ENCODE results near the gene DOCK3. TPM values are rescaled to one million over a fixed set of nuclear protein-coding genes. Genes with fewer than 3 reads are reported as not detected.
A peak's percentile ranks its signal among the peaks of the same experiment; 100 is the strongest.

The DOCK3 gene
- total RNA-seq, 1 donor from 2014 or later, result 21.0 TPM

- no peak for TF ChIP-seq CTCF (IDR thresholded peaks at IDR 0.05; ENCODE audit: unreplicated experiment)
- H3K9me3 Mint-ChIP-seq, result no peaks in the 10 kb centered on the region
- DNase-seq (ENCODE audit: low spot score in 2 of 2, unreplicated experiment in 2 of 2), result no peak
- H3K4me1 Mint-ChIP-seq, result peaks cover 20% of the 10 kb centered on the region
- H3K36me3 Mint-ChIP-seq, result no peaks in the 10 kb centered on the region
- no peak overlapping the region for H3K27ac Mint-ChIP-seq
- H3K4me3 Mint-ChIP-seq, result no peak overlapping the region
- H3K27me3 Mint-ChIP-seq (ENCODE audit: low read depth), result no peaks in the 10 kb centered on the region
Observed at GRCh38 chr3:51381333-51381705, 706.6 kb downstream of the DOCK3 start.

GRCh38 chr3:51382076-51382745 is 707.5 kb downstream of the DOCK3 start:
- no peak for DNase-seq (ENCODE audit: low spot score in 2 of 2, unreplicated experiment in 2 of 2)
- no peak overlapping the region for H3K4me3 Mint-ChIP-seq
- no peak overlapping the region for H3K27ac Mint-ChIP-seq
- no peaks in the 10 kb centered on the region for H3K9me3 Mint-ChIP-seq
- peaks cover 26% of the 10 kb centered on the region for H3K4me1 Mint-ChIP-seq
- no peaks in the 10 kb centered on the region for H3K27me3 Mint-ChIP-seq (ENCODE audit: low read depth)
- no peak for TF ChIP-seq CTCF (IDR thresholded peaks at IDR 0.05; ENCODE audit: unreplicated experiment)
- no peaks in the 10 kb centered on the region for H3K36me3 Mint-ChIP-seq

GRCh38 chr3:51382947-51383578 is 708.3 kb downstream of the DOCK3 start:
- Mint-ChIP-seq H3K36me3 (no peaks in the 10 kb centered on the region), H3K4me1 (peaks cover 34% of the 10 kb centered on the region), H3K4me3 (peak overlapping the region; percentile 97), H3K27ac (peak overlapping the region; percentile 79), H3K27me3 (ENCODE audit: low read depth) (no peaks in the 10 kb centered on the region), H3K9me3 (no peaks in the 10 kb centered on the region)
- DNase-seq (ENCODE audit: low spot score in 2 of 2, unreplicated experiment in 2 of 2), result no peak
- no peak for TF ChIP-seq CTCF (IDR thresholded peaks at IDR 0.05; ENCODE audit: unreplicated experiment)

- Mint-ChIP-seq H3K27me3 (ENCODE audit: low read depth) (no peaks in the 10 kb centered on the region), H3K9me3 (no peaks in the 10 kb centered on the region), H3K27ac (peak overlapping the region; percentile 100), H3K4me3 (peak overlapping the region; percentile 97), H3K36me3 (peaks cover 2% of the 10 kb centered on the region), H3K4me1 (peaks cover 43% of the 10 kb centered on the region)
- DNase-seq (ENCODE audit: low spot score in 2 of 2, unreplicated experiment in 2 of 2), result no peak
- TF ChIP-seq CTCF (IDR thresholded peaks at IDR 0.05; ENCODE audit: unreplicated experiment), result no peak
Observed at GRCh38 chr3:51384055-51384725, 709.5 kb downstream of the DOCK3 start.

GRCh38 chr3:51384726-51385473 is 710.2 kb downstream of the DOCK3 start, which contains the start of gene MANF:
Gene MANF, plus strand, starts transcription at chr3:51385291. Its CDS starts 52 bp downstream, at chr3:51385343.
- Mint-ChIP-seq H3K36me3 (peaks cover 2% of the 10 kb centered on the region), H3K27me3 (ENCODE audit: low read depth) (no peaks in the 10 kb centered on the region), H3K9me3 (no peaks in the 10 kb centered on the region), H3K27ac (peak within 1 kb of the TSS; percentile 100), H3K4me1 (peaks cover 48% of the 10 kb centered on the region), H3K4me3 (peak within 1 kb of the TSS; percentile 97)
- DNase-seq (ENCODE audit: low spot score in 2 of 2, unreplicated experiment in 2 of 2), result peak; percentile 94 to 97
- no peak for TF ChIP-seq CTCF (IDR thresholded peaks at IDR 0.05; ENCODE audit: unreplicated experiment)

All from mesothelial cell of epicardium (in vitro differentiated cells).